GM12878 (cell line): ENCODE results near the gene CHRM1. TPM values are rescaled to one million over a fixed set of nuclear protein-coding genes. Genes with fewer than 3 reads are reported as not detected.

ENCODE experiments used
- ATAC-seq: fragments of 200-7000 bp; cut with Tn5 transposase; 3 replicates; pipeline ENCODE4 v1.9.1; 2020; ENCODE audit warnings: mild to moderate bottlenecking, moderate library complexity
- BruUV-seq: library from RNA; stranded (reverse); fragments of 400-500 nt; replicated peaks from 2 replicates; lab custom pipeline; 2021; lab: Mats Ljungman, UMichigan
- CTCF ChIA-PET: fragments of 300-600 bp; sonication (Branson Sonifier 250); formaldehyde crosslinking; extraction: SDS; loops from one replicate; lab custom pipeline; 2021; ENCODE audit warnings: inconsistent platforms; lab: Yijun Ruan, JAX
- POLR2A ChIA-PET: fragments of 350-600 bp; formaldehyde crosslinking; extraction: SDS; loops from one replicate; lab custom pipeline; 2021; ENCODE audit warnings: inconsistent platforms; lab: Charles Lee
- RAD21 ChIA-PET: fragments of 300-600 bp; sonication (Branson Sonifier 250); formaldehyde crosslinking; loops from one replicate; lab custom pipeline; 2023; ENCODE audit warnings: antibody characterized with exemption; ENCODE audit not compliant: unreplicated experiment; lab: Charles Lee
- SMC1A ChIA-PET: fragments of 300-600 bp; sonication (Branson Sonifier 250); formaldehyde crosslinking; loops from one replicate; lab custom pipeline; 2023; ENCODE audit not compliant: unreplicated experiment, uncharacterized antibody; lab: Charles Lee
- DNase-seq: peaks from one replicate; pipeline ENCODE4 v3.0.0-alpha.2; 2011; ENCODE audit warnings: low read depth, low spot score
- FAIRE-seq: peaks from 3 replicates; lab custom pipeline; 2011; peaks lifted over from hg19 to GRCh38; lab: Jason Lieb, UNC
- H2AFZ ChIP-seq: 2 replicates; pipeline ENCODE4 v1.6.0; 2011; ENCODE audit warnings: low read depth, low read length, control low read depth; ENCODE audit not compliant: control insufficient read depth
- H3K27ac ChIP-seq: 2 replicates; pipeline ENCODE4 v1.5.1; 2011; ENCODE audit warnings: control low read depth; ENCODE audit not compliant: control insufficient read depth, insufficient read depth
- H3K27me3 ChIP-seq, 2 experiments: replicated peaks in 1 of 2; 2 replicates each; pipeline versions ENCODE4 v1.6.0 to v1.6.1; 2011; ENCODE audit warnings: low read length in 1 of 2; ENCODE audit not compliant: control insufficient read depth in 2 of 2, insufficient read depth in 2 of 2
- H3K36me3 ChIP-seq, 2 experiments: 2 replicates each; pipeline ENCODE4 v1.5.1; 2011; ENCODE audit warnings: low read length in 1 of 2; ENCODE audit not compliant: control insufficient read depth in 2 of 2, insufficient read depth in 2 of 2
- H3K4me1 ChIP-seq: 2 replicates; pipeline ENCODE4 v1.6.1; 2011; ENCODE audit warnings: mild to moderate bottlenecking, low read length, moderate library complexity, mixed read lengths; ENCODE audit not compliant: control insufficient read depth, insufficient read depth
- H3K4me2 ChIP-seq: 2 replicates; pipeline ENCODE4 v1.6.0; 2011; ENCODE audit warnings: control low read depth; ENCODE audit not compliant: control insufficient read depth, insufficient read depth
- H3K4me3 ChIP-seq: fragments of 200-600 bp; sonication (generic); 2 replicates; pipeline ENCODE4 v1.5.1; 2016
- H3K79me2 ChIP-seq: 2 replicates; pipeline ENCODE4 v1.6.0; 2011; ENCODE audit warnings: low read length; ENCODE audit not compliant: control insufficient read depth, insufficient read depth
- H3K9ac ChIP-seq: 2 replicates; pipeline ENCODE4 v1.8.0; 2011; ENCODE audit warnings: low read length, control low read depth, mixed read lengths; ENCODE audit not compliant: control insufficient read depth, insufficient read depth
- H3K9me3 ChIP-seq: replicated peaks from 3 replicates; pipeline ENCODE4 v1.5.1; 2011; ENCODE audit warnings: mild to moderate bottlenecking, low read length; ENCODE audit not compliant: control insufficient read depth, insufficient read depth
- H4K20me1 ChIP-seq: 2 replicates; pipeline ENCODE4 v1.6.0; 2011; ENCODE audit not compliant: control insufficient read depth, insufficient read depth
- BACH1 ChIP-seq: fragments of 450-650 bp; IDR thresholded peaks from 2 replicates; pipeline ENCODE4 v1.6.1; 2017; ENCODE audit warnings: mild to moderate bottlenecking, borderline replicate concordance
- EGR1 ChIP-seq, 2 experiments: IDR thresholded peaks; 1 replicate in 1 of 2; 2 replicates in 1 of 2; pipeline ENCODE4 v1.6.1; 2011 to 2012; ENCODE audit warnings: low read depth in 2 of 2, low read length in 2 of 2, borderline replicate concordance in 1 of 2, mild to moderate bottlenecking in 1 of 2, moderate library complexity in 1 of 2
- POU2F2 ChIP-seq: IDR thresholded peaks from 3 replicates; pipeline ENCODE4 v1.6.1; 2011; ENCODE audit warnings: low read depth, mild to moderate bottlenecking, low read length, borderline replicate concordance
- RAD21 ChIP-seq: IDR thresholded peaks from 2 replicates; pipeline ENCODE4 v1.6.1; 2011; ENCODE audit warnings: mild to moderate bottlenecking, low read depth, low read length, moderate library complexity; ENCODE audit not compliant: insufficient read depth
- RBBP5 ChIP-seq: fragments of 200-600 bp; sonication (generic); conservative IDR thresholded peaks from 2 replicates; pipeline ENCODE4 v1.6.1; 2016
- SMC3 ChIP-seq: IDR thresholded peaks from 2 replicates; pipeline ENCODE4 v1.6.1; 2011; ENCODE audit warnings: low read length, improper control_type of control experiment, borderline replicate concordance
- WGBS: methylation state at CpG from one replicate; pipeline ENCODE4 v1.1.6; 2016; ENCODE audit warnings: low lambda C conversion rate; ENCODE audit not compliant: insufficient replicate concordance, insufficient coverage; ENCODE audit errors: missing lambda C conversion rate; 5-methylcytosine and 5-hydroxymethylcytosine counted together
- in situ Hi-C: fragments of 300-500 bp; cut with MboI; formaldehyde crosslinking; loops from 9 replicates; pipeline ENCODE4 v1.14.3; 2018; ENCODE audit warnings: mixed read lengths
- intact Hi-C: fragments of 100-400 bp; cut with micrococcal nuclease; formaldehyde crosslinking; loops from one replicate; pipeline ENCODE4 v1.14.2; 2022; ENCODE audit not compliant: unreplicated experiment
- polyA plus RNA-seq, 11 experiments: library from polyadenylated mRNA; depleted of rRNA in 4 of 11; unstranded in 6 of 11; stranded (reverse) in 5 of 11; fragments of >200 nt; fragmentation: Nextera tagmentation in 4 of 11; fragmentation: Illumina TruSeq in 1 of 11; extraction: Ambion mirVana in 4 of 11; extraction: Trizol in 1 of 11; gene quantifications; 1 replicate in 1 of 11; 2 replicates in 10 of 11; pipeline versions ENCODE4 v1.2.1 to v1.2.3, GENCODE V29; 2011 to 2016; ENCODE audit warnings: inconsistent platforms in 2 of 11, missing spikeins in 2 of 11, low read depth in 1 of 11
- total RNA-seq, 4 experiments: library from RNA; depleted of rRNA in 3 of 4; stranded (reverse); fragments of >200 nt in 3 of 4; fragmentation: Illumina TruSeq in 1 of 4; extraction: Trizol in 1 of 4; gene quantifications; 2 replicates each; pipeline versions ENCODE4 v1.2.1 to v1.2.3, GENCODE V29; 2013 to 2021
- TF ChIP-seq, protein P1 (sequence below): fragments of 450-650 bp; IDR thresholded peaks from 2 replicates; pipeline ENCODE4 v1.6.1; 2017; ENCODE audit warnings: antibody characterized with exemption, mild to moderate bottlenecking, moderate library complexity
- TF ChIP-seq, protein P2 (sequence below), 3 experiments: IDR thresholded peaks in 2 of 3; conservative IDR thresholded peaks in 1 of 3; 2 replicates each; pipeline ENCODE4 v1.5.1; 2011; ENCODE audit warnings: low read depth in 3 of 3, low read length in 3 of 3, mild to moderate bottlenecking in 3 of 3, control low read depth in 2 of 3, moderate library complexity in 2 of 3, inconsistent platforms in 1 of 3, mixed read lengths in 1 of 3; ENCODE audit not compliant: control insufficient read depth in 2 of 3, insufficient read depth in 1 of 3; ENCODE audit errors: extremely low read depth in 1 of 3

CHRM1 gene
- total and polyA plus RNA-seq, 10 of the 15 experiments (the other 5 are each of a cell fraction or from before 2014, with no cell fraction given): not detected

GRCh38 chr11:62909107-62909894 lies 11.9 kb downstream of the CHRM1 start:
- no peak overlapping the region for H2AFZ ChIP-seq
- ChIA-PET POLR2A (no interaction called here), SMC1A (interaction anchor here (1.6 to 10.0 kb wide), 2 partner anchors 66 to 112 kb away, joined by 3 to 116 read pairs; no protein-coding TSS in a partner anchor), RAD21 (interaction anchor here (0.6 to 3.7 kb wide), 4 partner anchors 13 to 643 kb away, joined by 3 to 22 read pairs (median 4); no protein-coding TSS in a partner anchor), CTCF (interaction anchor here (0.7 to 11.9 kb wide), 3 partner anchors 9 to 112 kb away, joined by 3 to 327 read pairs (median 3); no protein-coding TSS in a partner anchor)
- H3K9me3 ChIP-seq: no peaks in the 10 kb centered on the region
- FAIRE-seq: no peak
- BruUV-seq: no TSS peak
- H3K9ac ChIP-seq: no peak overlapping the region
- H3K27me3 ChIP-seq: peaks cover 0 to 3% of the 10 kb centered on the region in 2 experiments
- intact Hi-C loops: loop anchor here (5.0 to 10.0 kb wide), 2 partner anchors 66 to 303 kb away; no protein-coding TSS in a partner anchor
- in situ Hi-C loops: loop anchor here (5.0 kb wide), 2 partner anchors 113 to 303 kb away; no protein-coding TSS in a partner anchor
- no peak for DNase-seq
- no peaks in the 10 kb centered on the region for H3K79me2 ChIP-seq
- 48% methylated on average over 24 of the region's 24 CpGs for WGBS
- 0 out of 3 replicates have a peak, but pooled peaks of 1 of the 2 experiments have one; percentile 9 for TF ChIP-seq EGR1 (IDR thresholded peaks at IDR 0.05; ENCODE audit: borderline replicate concordance in 1 of 2, low read depth in 2 of 2, low read length in 2 of 2)
- no peak for TF ChIP-seq POU2F2
- TF ChIP-seq RAD21: peak; percentile 35; the same call in 1 of the 2 replicates
- TF ChIP-seq RBBP5: no peak
- TF ChIP-seq, protein P1, sequence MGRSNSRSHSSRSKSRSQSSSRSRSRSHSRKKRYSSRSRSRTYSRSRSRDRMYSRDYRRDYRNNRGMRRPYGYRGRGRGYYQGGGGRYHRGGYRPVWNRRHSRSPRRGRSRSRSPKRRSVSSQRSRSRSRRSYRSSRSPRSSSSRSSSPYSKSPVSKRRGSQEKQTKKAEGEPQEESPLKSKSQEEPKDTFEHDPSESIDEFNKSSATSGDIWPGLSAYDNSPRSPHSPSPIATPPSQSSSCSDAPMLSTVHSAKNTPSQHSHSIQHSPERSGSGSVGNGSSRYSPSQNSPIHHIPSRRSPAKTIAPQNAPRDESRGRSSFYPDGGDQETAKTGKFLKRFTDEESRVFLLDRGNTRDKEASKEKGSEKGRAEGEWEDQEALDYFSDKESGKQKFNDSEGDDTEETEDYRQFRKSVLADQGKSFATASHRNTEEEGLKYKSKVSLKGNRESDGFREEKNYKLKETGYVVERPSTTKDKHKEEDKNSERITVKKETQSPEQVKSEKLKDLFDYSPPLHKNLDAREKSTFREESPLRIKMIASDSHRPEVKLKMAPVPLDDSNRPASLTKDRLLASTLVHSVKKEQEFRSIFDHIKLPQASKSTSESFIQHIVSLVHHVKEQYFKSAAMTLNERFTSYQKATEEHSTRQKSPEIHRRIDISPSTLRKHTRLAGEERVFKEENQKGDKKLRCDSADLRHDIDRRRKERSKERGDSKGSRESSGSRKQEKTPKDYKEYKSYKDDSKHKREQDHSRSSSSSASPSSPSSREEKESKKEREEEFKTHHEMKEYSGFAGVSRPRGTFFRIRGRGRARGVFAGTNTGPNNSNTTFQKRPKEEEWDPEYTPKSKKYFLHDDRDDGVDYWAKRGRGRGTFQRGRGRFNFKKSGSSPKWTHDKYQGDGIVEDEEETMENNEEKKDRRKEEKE: no peak
- TF ChIP-seq BACH1: no peak
- TF ChIP-seq, protein P2, sequence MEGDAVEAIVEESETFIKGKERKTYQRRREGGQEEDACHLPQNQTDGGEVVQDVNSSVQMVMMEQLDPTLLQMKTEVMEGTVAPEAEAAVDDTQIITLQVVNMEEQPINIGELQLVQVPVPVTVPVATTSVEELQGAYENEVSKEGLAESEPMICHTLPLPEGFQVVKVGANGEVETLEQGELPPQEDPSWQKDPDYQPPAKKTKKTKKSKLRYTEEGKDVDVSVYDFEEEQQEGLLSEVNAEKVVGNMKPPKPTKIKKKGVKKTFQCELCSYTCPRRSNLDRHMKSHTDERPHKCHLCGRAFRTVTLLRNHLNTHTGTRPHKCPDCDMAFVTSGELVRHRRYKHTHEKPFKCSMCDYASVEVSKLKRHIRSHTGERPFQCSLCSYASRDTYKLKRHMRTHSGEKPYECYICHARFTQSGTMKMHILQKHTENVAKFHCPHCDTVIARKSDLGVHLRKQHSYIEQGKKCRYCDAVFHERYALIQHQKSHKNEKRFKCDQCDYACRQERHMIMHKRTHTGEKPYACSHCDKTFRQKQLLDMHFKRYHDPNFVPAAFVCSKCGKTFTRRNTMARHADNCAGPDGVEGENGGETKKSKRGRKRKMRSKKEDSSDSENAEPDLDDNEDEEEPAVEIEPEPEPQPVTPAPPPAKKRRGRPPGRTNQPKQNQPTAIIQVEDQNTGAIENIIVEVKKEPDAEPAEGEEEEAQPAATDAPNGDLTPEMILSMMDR (IDR thresholded peaks at IDR 0.05 in 2 of 3, conservative IDR thresholded peaks at IDR 0.05 in 1 of 3; ENCODE audit: control insufficient read depth in 2 of 3, extremely low read depth in 1 of 3, insufficient read depth in 1 of 3, low read depth in 3 of 3, low read length in 3 of 3): peak; percentile 28 to 46 (median 39); a peak in 5 of 6 replicates
- TF ChIP-seq SMC3: peak; percentile 26; the same call in 1 of the 2 replicates
- peak; percentile 38; the same call in 2 of the 3 replicates for ATAC-seq
- H4K20me1 ChIP-seq: no peaks in the 10 kb centered on the region
- H3K4me3 ChIP-seq: no peak overlapping the region
- H3K4me2 ChIP-seq: no peak overlapping the region
- H3K27ac ChIP-seq: no peak overlapping the region
- peaks cover 6% of the 10 kb centered on the region; the same call in 1 of the 2 replicates for H3K4me1 ChIP-seq
- H3K36me3 ChIP-seq: no peaks in the 10 kb centered on the region
